Measurements from ENCODE around the gene TSPAN11.

DNA sequence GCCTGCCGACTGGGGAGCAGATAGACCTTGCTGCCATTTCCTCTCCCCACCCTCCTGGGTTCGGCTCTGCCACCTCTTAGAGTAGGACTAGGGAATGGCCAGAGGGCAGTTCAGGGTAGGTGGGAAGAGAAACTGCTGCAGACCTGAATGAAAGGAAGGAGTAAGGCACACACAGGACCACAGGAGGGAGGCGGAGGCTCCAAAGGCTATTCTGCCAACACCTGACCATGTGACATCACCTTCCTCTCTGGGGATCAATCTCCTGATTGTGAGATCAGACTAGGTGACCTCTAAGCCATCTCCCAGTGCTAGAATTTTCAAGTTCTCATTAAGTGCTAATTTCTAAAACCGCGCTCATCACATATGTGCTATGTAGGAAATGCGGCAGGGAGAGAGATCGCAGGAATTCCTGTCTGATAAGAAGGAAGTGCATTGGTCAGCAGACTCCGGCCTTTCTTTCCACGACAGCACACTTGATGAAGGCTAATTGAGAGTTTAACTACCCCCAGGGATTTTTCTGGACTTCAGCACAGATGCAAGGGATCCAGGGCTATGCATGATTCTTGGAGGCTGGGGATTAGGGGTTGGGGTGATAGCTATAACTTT, 11.5 kb upstream of the TSPAN11 start:
- TF ChIP-seq EZH2phosphoT487 (conservative IDR thresholded peaks at IDR 0.05; ENCODE audit: low read length) = no peak
- TF ChIP-seq, protein P1, sequence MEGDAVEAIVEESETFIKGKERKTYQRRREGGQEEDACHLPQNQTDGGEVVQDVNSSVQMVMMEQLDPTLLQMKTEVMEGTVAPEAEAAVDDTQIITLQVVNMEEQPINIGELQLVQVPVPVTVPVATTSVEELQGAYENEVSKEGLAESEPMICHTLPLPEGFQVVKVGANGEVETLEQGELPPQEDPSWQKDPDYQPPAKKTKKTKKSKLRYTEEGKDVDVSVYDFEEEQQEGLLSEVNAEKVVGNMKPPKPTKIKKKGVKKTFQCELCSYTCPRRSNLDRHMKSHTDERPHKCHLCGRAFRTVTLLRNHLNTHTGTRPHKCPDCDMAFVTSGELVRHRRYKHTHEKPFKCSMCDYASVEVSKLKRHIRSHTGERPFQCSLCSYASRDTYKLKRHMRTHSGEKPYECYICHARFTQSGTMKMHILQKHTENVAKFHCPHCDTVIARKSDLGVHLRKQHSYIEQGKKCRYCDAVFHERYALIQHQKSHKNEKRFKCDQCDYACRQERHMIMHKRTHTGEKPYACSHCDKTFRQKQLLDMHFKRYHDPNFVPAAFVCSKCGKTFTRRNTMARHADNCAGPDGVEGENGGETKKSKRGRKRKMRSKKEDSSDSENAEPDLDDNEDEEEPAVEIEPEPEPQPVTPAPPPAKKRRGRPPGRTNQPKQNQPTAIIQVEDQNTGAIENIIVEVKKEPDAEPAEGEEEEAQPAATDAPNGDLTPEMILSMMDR (IDR thresholded peaks at IDR 0.05; ENCODE audit: insufficient read depth, low read length, poor library complexity, severe bottlenecking) = no peak

Data from SU-DHL-6 (cell line).